Stimulated activated CD8-positive, alpha-beta memory T cell treated with anti-CD3 and anti-CD28 coated beads, Interleukin-7, amount 100 ng/mL, for 48 hours (primary cell): ENCODE measurements around the gene ZNF763.
"Not testable (repeated sequence)": the region's sequence is repeated elsewhere in the genome, so short reads cannot be mapped to it uniquely, and the experiment has no call there.

ENCODE experiments used
- DNase-seq, 2 donors: peaks; one replicate each; pipeline ENCODE4 v3.0.0-alpha.2; 2020; ENCODE audit warnings: low read depth in 1 of 2; ENCODE audit errors: extremely low read depth in 1 of 2

Gene ZNF763

DNA sequence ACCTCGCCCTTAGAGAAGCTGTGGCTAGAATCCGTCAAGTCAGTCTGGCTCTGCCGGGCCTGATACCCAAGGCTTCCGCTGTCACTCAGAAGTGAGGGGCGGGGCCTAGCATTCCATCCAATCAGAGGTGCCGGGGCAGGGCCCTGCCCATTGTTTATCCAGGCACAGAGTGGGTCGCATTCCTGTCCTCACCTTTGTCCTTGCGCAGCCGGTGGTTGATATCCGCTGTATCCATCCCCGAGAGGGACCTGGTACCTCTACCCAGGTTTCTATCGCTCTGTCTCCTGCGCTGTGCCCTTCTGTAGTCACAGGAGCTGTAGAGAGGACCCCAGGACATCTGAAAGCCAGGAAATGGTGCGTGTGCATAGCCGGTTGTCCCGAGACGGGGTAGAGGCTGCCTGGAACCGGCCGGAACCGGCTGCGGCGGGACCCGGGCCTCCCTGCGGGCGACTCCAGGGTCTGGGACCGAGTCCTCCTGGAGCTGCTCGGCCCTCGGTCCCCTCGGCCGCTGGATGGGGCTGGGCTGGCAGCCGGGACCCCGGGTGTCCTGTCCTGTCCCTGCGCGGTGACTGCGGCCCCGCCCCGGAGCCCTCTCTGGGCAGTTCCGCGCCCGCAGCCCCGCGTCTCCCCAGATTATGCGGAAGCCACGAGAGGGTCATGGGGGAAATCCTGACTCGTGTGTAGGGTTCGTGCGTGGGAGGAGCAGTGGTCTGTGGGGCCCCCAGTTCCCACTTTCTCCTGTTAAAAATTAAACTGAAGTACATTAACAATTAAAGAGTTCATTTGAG, at the start of gene ZNF763:
ZNF763 (plus strand) TSS at position 183 of the 788 bp plus-strand sequence; CDS start at position 352, 169 bp downstream.
- peak; percentile 66 to 86 for DNase-seq

DNA sequence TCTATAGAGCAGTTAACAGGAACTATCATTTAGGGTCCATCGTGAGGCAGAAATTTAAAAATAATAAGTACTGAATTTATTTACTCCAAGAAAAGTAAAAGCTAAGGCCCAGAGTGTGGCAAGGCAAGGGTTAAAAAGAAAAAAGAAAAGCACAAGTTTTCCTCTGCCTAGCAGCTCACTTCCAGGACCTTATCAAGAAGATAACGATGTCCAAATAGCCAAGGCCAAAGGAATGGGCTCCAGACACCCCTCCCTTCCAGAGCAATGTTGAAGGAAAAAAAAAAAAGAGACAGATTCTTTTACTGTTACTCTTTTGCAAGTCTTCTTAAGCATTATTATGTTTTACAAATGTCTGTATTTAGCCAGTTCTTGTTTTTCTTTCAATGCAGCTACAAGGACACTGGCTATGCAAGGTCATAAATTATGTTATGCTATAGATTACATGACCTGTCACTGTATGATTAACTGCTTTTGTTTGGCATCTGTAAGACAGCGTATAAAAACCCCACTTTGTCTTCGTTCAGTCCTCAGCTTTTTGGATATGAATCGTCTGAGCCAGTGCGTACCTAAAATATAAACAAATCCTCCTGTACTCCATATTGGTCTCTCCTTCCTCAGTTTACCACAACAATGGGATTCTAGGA, 42.9 kb upstream of the ZNF763 start:
- DNase-seq, result no peak

- peak; percentile 79 to 94 for DNase-seq
Measured at GRCh38 chr19:11924886-11925650, 39.8 kb upstream of the ZNF763 start, which contains the start of gene ZNF700. Gene ZNF700, plus strand, starts transcription at chr19:11925107. Its CDS starts 104 bp downstream, at chr19:11925211.

DNA sequence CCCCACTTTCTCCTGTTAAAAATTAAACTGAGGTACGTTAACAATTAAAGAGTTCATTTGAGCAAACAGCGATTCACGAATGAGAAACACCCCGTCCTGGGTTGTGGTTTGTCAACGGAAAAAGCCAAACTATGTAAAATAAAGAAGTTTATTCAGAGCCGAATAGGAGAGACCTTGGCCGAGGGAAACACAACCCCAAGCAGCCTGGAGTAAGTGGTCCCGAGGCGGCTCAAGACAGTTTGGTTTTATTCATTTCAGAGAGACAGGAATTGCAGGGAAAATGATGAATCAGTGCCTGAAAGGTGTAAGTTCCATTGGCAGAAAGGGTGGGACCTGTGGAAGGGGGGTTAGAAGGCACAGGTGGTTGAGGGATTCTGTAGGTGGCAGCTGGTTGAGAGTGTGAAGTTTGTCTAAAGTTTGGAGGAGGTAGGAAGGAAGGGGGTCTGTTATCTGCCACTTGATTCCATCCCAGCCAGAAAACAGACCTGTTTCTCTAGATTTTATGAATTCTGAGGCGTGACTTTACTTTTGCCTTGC, 39.1 kb upstream of the ZNF763 start:
- DNase-seq, result not testable (repeated sequence)

DNA sequence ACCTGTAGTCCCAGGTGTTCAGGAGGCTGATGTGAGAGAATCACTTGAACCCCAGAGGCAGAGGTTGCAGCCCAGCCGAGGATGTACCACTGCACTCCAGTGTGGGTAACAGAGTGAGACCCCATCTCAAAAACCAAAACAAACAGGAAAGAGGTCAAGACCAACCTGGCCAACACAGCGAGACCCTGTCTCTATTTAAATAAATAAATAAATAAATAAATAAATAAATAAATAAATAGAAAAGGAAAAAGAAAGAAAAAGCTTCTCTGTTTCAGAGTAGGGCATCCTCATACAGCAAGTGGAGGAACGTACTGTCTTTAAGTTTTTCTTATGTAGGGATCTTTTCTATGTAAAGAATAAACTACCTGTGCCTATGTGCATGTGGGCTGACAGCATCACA, 37.6 kb upstream of the ZNF763 start:
- DNase-seq, result no peak

DNA sequence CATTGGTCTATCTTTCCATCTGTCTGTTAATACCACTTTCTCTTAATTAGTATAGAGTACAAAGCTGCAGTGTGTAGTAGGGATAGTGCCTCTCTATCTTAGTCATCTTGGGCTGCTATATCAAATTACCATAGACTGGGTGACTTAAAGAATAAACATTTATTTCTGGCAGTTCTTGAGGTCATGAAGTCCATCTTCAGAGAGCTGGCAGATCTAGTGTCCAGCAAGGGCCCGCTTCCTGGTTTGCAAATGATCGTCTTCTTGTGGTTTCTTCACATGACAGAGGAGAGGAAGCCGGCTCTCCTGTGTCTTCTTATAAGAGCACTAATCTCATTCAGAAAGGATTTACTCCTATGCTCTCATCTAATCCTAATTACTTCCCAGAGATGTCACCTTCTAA, 33.8 kb upstream of the ZNF763 start:
- no peak for DNase-seq

DNA sequence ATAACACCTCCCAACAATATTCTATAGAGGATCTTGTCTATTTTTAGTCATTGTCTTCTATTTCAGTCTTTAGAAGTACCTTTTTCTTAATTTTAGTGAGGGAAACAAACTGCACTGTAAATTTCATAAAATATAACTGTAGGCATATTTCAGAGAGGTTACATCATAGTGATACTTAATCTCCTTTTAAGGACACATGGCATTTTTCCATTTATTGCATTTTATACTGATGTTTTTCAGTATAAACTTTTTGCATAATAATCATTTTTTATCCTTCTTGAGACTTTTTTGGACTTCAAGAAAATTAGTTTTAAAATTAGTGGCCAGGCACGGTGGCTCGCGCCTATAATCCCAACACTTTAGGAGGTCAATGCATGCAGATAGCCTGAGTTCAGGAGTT, 33.3 kb upstream of the ZNF763 start:
- no peak for DNase-seq

GRCh38 chr19:11935829-11936228, 29.0 kb upstream of the ZNF763 start:
- not testable (repeated sequence) for DNase-seq

DNA sequence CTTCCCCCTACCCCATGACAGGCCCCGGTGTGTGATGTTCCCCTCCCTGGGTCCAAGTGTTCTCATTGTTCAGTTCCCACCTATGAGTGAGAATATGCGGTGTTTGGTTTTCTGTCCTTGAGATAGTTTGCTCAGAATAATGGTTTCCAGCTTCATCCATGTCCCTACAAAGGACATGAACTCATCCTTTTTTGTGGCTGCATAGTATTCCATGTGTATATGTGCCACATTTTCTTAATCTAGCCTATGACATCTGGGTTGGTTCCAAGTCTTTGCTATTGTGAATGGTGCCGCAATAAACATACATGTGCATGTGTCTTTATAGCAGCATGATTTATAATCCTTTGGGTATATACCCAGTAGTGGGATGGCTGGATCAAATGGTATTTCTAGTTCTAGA, 26.5 kb upstream of the ZNF763 start:
- DNase-seq, result not testable (repeated sequence)

GRCh38 chr19:11941361-11941887, 23.4 kb upstream of the ZNF763 start:
- not testable (repeated sequence) for DNase-seq

GRCh38 chr19:11942008-11942842, 22.6 kb upstream of the ZNF763 start:
- DNase-seq, result no peak

GRCh38 chr19:11942843-11943108, 22.1 kb upstream of the ZNF763 start:
- DNase-seq, result no peak

GRCh38 chr19:11944656-11945055, 20.2 kb upstream of the ZNF763 start:
- DNase-seq, result no peak

- DNase-seq, result no peak
Measured at GRCh38 chr19:11948646-11949045, 16.2 kb upstream of the ZNF763 start.

GRCh38 chr19:11949201-11949600, 15.6 kb upstream of the ZNF763 start:
- no peak for DNase-seq

DNA sequence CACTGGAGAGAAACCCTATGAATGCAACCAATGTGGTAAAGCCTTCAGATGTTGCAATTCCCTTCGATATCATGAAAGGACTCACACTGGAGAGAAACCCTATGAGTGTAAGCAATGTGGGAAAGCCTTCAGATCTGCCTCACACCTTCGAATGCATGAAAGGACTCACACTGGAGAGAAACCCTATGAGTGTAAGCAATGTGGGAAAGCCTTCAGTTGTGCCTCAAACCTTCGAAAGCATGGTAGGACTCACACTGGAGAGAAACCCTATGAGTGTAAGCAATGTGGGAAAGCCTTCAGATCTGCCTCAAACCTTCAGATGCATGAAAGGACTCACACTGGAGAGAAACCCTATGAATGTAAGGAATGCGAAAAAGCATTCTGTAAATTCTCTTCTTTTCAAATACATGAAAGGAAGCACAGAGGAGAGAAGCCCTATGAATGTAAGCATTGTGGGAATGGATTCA, 15.2 kb upstream of the ZNF763 start:
- not testable (repeated sequence) for DNase-seq

DNA sequence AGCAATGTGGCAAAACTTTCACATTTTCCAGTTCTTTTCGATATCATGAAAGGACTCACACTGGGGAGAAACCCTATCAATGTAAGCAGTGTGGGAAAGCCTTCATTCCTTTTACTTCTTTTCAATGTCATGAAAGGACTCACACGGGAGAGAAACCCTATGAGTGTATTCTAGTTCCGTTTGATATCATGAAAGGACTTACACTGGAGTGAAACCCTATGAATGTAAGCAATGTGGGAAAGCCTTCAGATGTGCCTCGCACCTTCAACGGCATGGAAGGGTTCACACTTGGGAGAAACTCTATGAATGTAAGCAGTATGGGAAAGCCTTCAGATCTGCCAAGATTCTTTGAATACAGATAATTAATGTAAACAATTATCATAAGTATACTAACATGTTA, 14.5 kb upstream of the ZNF763 start:
- no peak for DNase-seq

GRCh38 chr19:11963566-11964355, 1.1 kb upstream of the ZNF763 start:
- peak; percentile 35 to 37 for DNase-seq

- DNase-seq, result no peak
Measured at GRCh38 chr19:11964496-11964857, 363 bp upstream of the ZNF763 start.
